ENCODE results near the gene SLC49A4. TPM values are rescaled to one million over a fixed set of nuclear protein-coding genes. Genes with fewer than 3 reads are reported as not detected.

The SLC49A4 gene
- total and polyA plus RNA-seq, 2 of the 8 experiments (the other 6 are each of a cell fraction or from before 2014, with no cell fraction given), result 9.5 to 10.2 TPM

- H3K79me2 ChIP-seq (ENCODE audit: control insufficient read depth in 1 of 2, insufficient read depth in 2 of 2, low read length in 2 of 2), result no peaks in the 10 kb centered on the region
- H3K56ac ChIP-seq (replicated peaks; ENCODE audit: insufficient read length, low read depth, low read length), result no peak overlapping the region
- no peak for DNase-seq (ENCODE audit: low read depth in 1 of 2, low spot score in 2 of 2)
- H3K36me3 ChIP-seq (ENCODE audit: control insufficient read depth in 2 of 4, insufficient read depth in 4 of 4, low read length in 3 of 4), result no peaks in the 10 kb centered on the region
- H2BK12ac ChIP-seq (ENCODE audit: low read depth, low read length), result no peak overlapping the region
- no peak overlapping the region for H3K27ac ChIP-seq (ENCODE audit: low read depth, low read length)
- H3K79me1 ChIP-seq (ENCODE audit: low read depth, low read length), result no peaks in the 10 kb centered on the region; the same call in 1 of the 2 replicates
- no peak overlapping the region for H4K5ac ChIP-seq (ENCODE audit: insufficient read length, low read depth, low read length)
- peaks cover 0 to 6% (median 3%) of the 10 kb centered on the region in 4 experiments; a peak in 3 of 7 replicates for H3K27me3 ChIP-seq (replicated peaks in 1 of 4; ENCODE audit: control insufficient read depth in 3 of 4, extremely low read depth in 1 of 4, insufficient read depth in 3 of 4, low read length in 3 of 4)
- H3K23me2 ChIP-seq (ENCODE audit: low read depth, low read length), result no peaks in the 10 kb centered on the region
- ChIA-PET CTCF (ENCODE audit: partially characterized antibody) (interaction anchor here (0.6 to 1.4 kb wide), 4 partner anchors 15 to 370 kb away, joined by 3 to 8 read pairs (median 4); no protein-coding TSS in a partner anchor), POLR2A (ENCODE audit: partially characterized antibody) (no interaction called here)
- FAIRE-seq, result no peak
- H3K23ac ChIP-seq (ENCODE audit: insufficient read length), result no peak overlapping the region
- H4K8ac ChIP-seq (ENCODE audit: extremely low read depth, insufficient read depth, low read length), result no peak overlapping the region
- no peak overlapping the region for H3K4me3 ChIP-seq (ENCODE audit: extremely low read depth in 1 of 4, insufficient read depth in 2 of 4, low read depth in 3 of 4, low read length in 4 of 4)
- H2BK15ac ChIP-seq (ENCODE audit: low read length), result no peak overlapping the region
- no peak overlapping the region for H3K9ac ChIP-seq (replicated peaks in 1 of 4; ENCODE audit: extremely low read depth in 1 of 4, low read depth in 3 of 4, low read length in 3 of 4)
- H2BK5ac ChIP-seq (ENCODE audit: low read depth, low read length), result no peak overlapping the region
- no peak overlapping the region for H2BK120ac ChIP-seq (replicated peaks; ENCODE audit: low read depth, low read length)
- H3K4me1 ChIP-seq (replicated peaks in 1 of 4; ENCODE audit: control insufficient read depth in 3 of 4, insufficient read depth in 4 of 4, low read length in 3 of 4), result no peaks in the 10 kb centered on the region
- H3K14ac ChIP-seq (ENCODE audit: insufficient read length), result no peak overlapping the region
- H2AFZ ChIP-seq (ENCODE audit: low read length), result no peak overlapping the region
- WGBS, 2 experiments (ENCODE audit: extremely low coverage in 1 of 2, insufficient coverage in 1 of 2, insufficient read length in 1 of 2, insufficient replicate concordance in 2 of 2, low coverage in 1 of 2, low lambda C conversion rate in 2 of 2, missing lambda C conversion rate in 1 of 2), result 93% methylated on average over 10 of the region's 10 CpGs; no CpG with 5 or more reads in 1 of the 2 experiments
- H3K4me2 ChIP-seq (ENCODE audit: insufficient read depth in 1 of 2, low read depth in 2 of 2, low read length in 2 of 2), result no peak overlapping the region
- no peak overlapping the region for H3K18ac ChIP-seq (ENCODE audit: extremely low read depth, low read length)
- H4K20me1 ChIP-seq (replicated peaks in 1 of 2; ENCODE audit: control insufficient read depth in 1 of 2, insufficient read depth in 2 of 2, low read length in 2 of 2), result no peaks in the 10 kb centered on the region
- H3K9me3 ChIP-seq (ENCODE audit: insufficient read depth in 2 of 2, low read depth in 1 of 2, low read length in 1 of 2), result no peaks in the 10 kb centered on the region
- H3K4ac ChIP-seq (replicated peaks; ENCODE audit: insufficient read length, low read depth, low read length), result no peak overlapping the region
- no peak overlapping the region for H2AK5ac ChIP-seq (ENCODE audit: low read depth, low read length)
- H4K91ac ChIP-seq (replicated peaks; ENCODE audit: insufficient read length, low read length), result no peak overlapping the region
- H2BK20ac ChIP-seq (ENCODE audit: low read length), result no peak overlapping the region
- TF ChIP-seq SIX5 (IDR thresholded peaks at IDR 0.05; ENCODE audit: low read depth, low read length) (no peak), SP2 (IDR thresholded peaks at IDR 0.05; ENCODE audit: low read length) (no peak), RAD21 (IDR thresholded peaks at IDR 0.05 in 1 of 2, conservative IDR thresholded peaks at IDR 0.05 in 1 of 2; ENCODE audit: low read depth in 2 of 2, low read length in 2 of 2) (no peak), RBBP5 (IDR thresholded peaks at IDR 0.05; ENCODE audit: borderline replicate concordance, low read depth, low read length) (no peak), BACH1 (IDR thresholded peaks at IDR 0.05; ENCODE audit: low read length) (no peak), TCF12 (IDR thresholded peaks at IDR 0.05; ENCODE audit: low read depth, low read length) (no peak), TBP (IDR thresholded peaks at IDR 0.05; ENCODE audit: low read depth, low read length) (no peak), POLR2AphosphoS5 (IDR thresholded peaks at IDR 0.05; ENCODE audit: low read depth, low read length) (no peak), JUND (IDR thresholded peaks at IDR 0.05; ENCODE audit: low read length) (no peak), TAF1 (IDR thresholded peaks at IDR 0.05; ENCODE audit: low read depth, low read length) (no peak), EZH2 (IDR thresholded peaks at IDR 0.05; ENCODE audit: low read depth, low read length, severe bottlenecking) (no peak), SIN3A (conservative IDR thresholded peaks at IDR 0.05 in 1 of 2, IDR thresholded peaks at IDR 0.05 in 1 of 2; ENCODE audit: low read depth in 1 of 2, low read length in 2 of 2) (no peak), HDAC2 (IDR thresholded peaks at IDR 0.05; ENCODE audit: borderline replicate concordance in 1 of 2, low read depth in 2 of 2, low read length in 2 of 2) (no peak), SUZ12 (IDR thresholded peaks at IDR 0.05; ENCODE audit: low read length) (no peak)
Measured at GRCh38 chr3:122927726-122928125, 132.9 kb downstream of the SLC49A4 start.

All from H1 (cell line).